IPS DF 6.9 (cell line): ENCODE results near the gene LEMD2.

Experiments
- DNase-seq: peaks from one replicate; pipeline ENCODE4 v3.0.0-alpha.2; 2013; ENCODE audit warnings: low read depth, low spot score
- H3K27ac ChIP-seq: one replicate; pipeline ENCODE4 v1.5.1; 2013; ENCODE audit warnings: low read length, control low read depth
- H3K27me3 ChIP-seq: 2 replicates; pipeline ENCODE4 v1.6.1; 2013; ENCODE audit warnings: mild to moderate bottlenecking, low read length; ENCODE audit not compliant: control insufficient read depth, insufficient read depth
- H3K36me3 ChIP-seq: 2 replicates; pipeline ENCODE4 v1.6.1; 2013; ENCODE audit warnings: low read length; ENCODE audit not compliant: control insufficient read depth, insufficient read depth
- H3K4me1 ChIP-seq: 2 replicates; pipeline ENCODE4 v1.6.1; 2013; ENCODE audit warnings: low read length; ENCODE audit not compliant: control insufficient read depth, insufficient read depth
- H3K4me3 ChIP-seq: 2 replicates; pipeline ENCODE4 v1.5.1; 2013; ENCODE audit warnings: mild to moderate bottlenecking, low read length
- H3K9me3 ChIP-seq: 2 replicates; pipeline ENCODE4 v1.6.1; 2013; ENCODE audit warnings: low read length, inconsistent platforms; ENCODE audit not compliant: control insufficient read depth, insufficient read depth
- WGBS: extraction: QIAGEN DNeasy Blood & Tissue Kit; methylation state at CpG from one replicate; pipeline ENCODE4 v1.1.7; 2013; ENCODE audit warnings: mixed read lengths, missing lambda C conversion rate; ENCODE audit not compliant: insufficient read length, insufficient coverage; 5-methylcytosine and 5-hydroxymethylcytosine counted together

Gene LEMD2

GRCh38 chr6:33766921-33767907, 21.7 kb downstream of the LEMD2 start:
- no peaks in the 10 kb centered on the region for H3K9me3 ChIP-seq
- no peak overlapping the region for H3K27ac ChIP-seq
- no peak overlapping the region for H3K4me3 ChIP-seq
- peaks cover 13% of the 10 kb centered on the region for H3K4me1 ChIP-seq
- H3K27me3 ChIP-seq, result no peaks in the 10 kb centered on the region
- no peak for DNase-seq
- WGBS, result no CpG with 5 or more reads among the region's 11 CpGs
- H3K36me3 ChIP-seq, result peaks cover 2% of the 10 kb centered on the region; the same call in 1 of the 2 replicates

GRCh38 chr6:33765368-33765767, 23.6 kb downstream of the LEMD2 start:
- Histone ChIP-seq H3K9me3 (no peaks in the 10 kb centered on the region), H3K27ac (no peak overlapping the region), H3K4me1 (peaks cover 5% of the 10 kb centered on the region), H3K36me3 (no peaks in the 10 kb centered on the region), H3K4me3 (no peak overlapping the region), H3K27me3 (no peaks in the 10 kb centered on the region)
- whole genome bisulfite sequencing, result no CpG with 5 or more reads among the region's 9 CpGs
- DNase-seq, result no peak

- no peaks in the 10 kb centered on the region for H3K9me3 ChIP-seq
- no CpG with 5 or more reads among the region's 2 CpGs for WGBS
- H3K4me1 ChIP-seq, result no peaks in the 10 kb centered on the region; the same call in 1 of the 2 replicates
- no peaks in the 10 kb centered on the region for H3K27me3 ChIP-seq
- H3K27ac ChIP-seq, result no peak overlapping the region
- no peak for DNase-seq
- H3K36me3 ChIP-seq, result no peaks in the 10 kb centered on the region
- H3K4me3 ChIP-seq, result no peak overlapping the region
Measured at GRCh38 chr6:33764036-33764435, 24.9 kb downstream of the LEMD2 start.

- H3K4me1 ChIP-seq, result no peaks in the 10 kb centered on the region; the same call in 1 of the 2 replicates
- no peak overlapping the region for H3K4me3 ChIP-seq
- no peak for DNase-seq
- H3K27ac ChIP-seq, result no peak overlapping the region
- H3K36me3 ChIP-seq, result no peaks in the 10 kb centered on the region
- H3K27me3 ChIP-seq, result no peaks in the 10 kb centered on the region
- WGBS, result no CpG with 5 or more reads among the region's 6 CpGs
- H3K9me3 ChIP-seq, result no peaks in the 10 kb centered on the region
Measured at GRCh38 chr6:33763483-33763882, 25.4 kb downstream of the LEMD2 start.

GRCh38 chr6:33762713-33763112, 26.2 kb downstream of the LEMD2 start:
- WGBS, result no CpG with 5 or more reads among the region's 4 CpGs
- no peak for DNase-seq
- Histone ChIP-seq H3K4me1 (no peaks in the 10 kb centered on the region; the same call in 1 of the 2 replicates), H3K36me3 (no peaks in the 10 kb centered on the region), H3K27me3 (no peaks in the 10 kb centered on the region), H3K9me3 (no peaks in the 10 kb centered on the region), H3K4me3 (no peak overlapping the region), H3K27ac (no peak overlapping the region)

GRCh38 chr6:33761922-33762629, 26.9 kb downstream of the LEMD2 start:
- H3K9me3 ChIP-seq, result no peaks in the 10 kb centered on the region
- H3K36me3 ChIP-seq, result no peaks in the 10 kb centered on the region
- WGBS, result no CpG with 5 or more reads among the region's 7 CpGs
- H3K4me3 ChIP-seq, result no peak overlapping the region
- DNase-seq, result no peak
- H3K27me3 ChIP-seq, result no peaks in the 10 kb centered on the region
- H3K4me1 ChIP-seq, result no peaks in the 10 kb centered on the region; the same call in 1 of the 2 replicates
- H3K27ac ChIP-seq, result no peak overlapping the region

- no peak for DNase-seq
- Histone ChIP-seq H3K36me3 (no peaks in the 10 kb centered on the region), H3K4me1 (no peaks in the 10 kb centered on the region; the same call in 1 of the 2 replicates), H3K9me3 (no peaks in the 10 kb centered on the region), H3K27ac (no peak overlapping the region), H3K27me3 (no peaks in the 10 kb centered on the region), H3K4me3 (no peak overlapping the region)
- no CpG with 5 or more reads among the region's 2 CpGs for WGBS
Measured at GRCh38 chr6:33761581-33761921, 27.4 kb downstream of the LEMD2 start.

- Histone ChIP-seq H3K4me3 (no peak overlapping the region), H3K27me3 (no peaks in the 10 kb centered on the region), H3K36me3 (no peaks in the 10 kb centered on the region), H3K27ac (no peak overlapping the region), H3K4me1 (no peaks in the 10 kb centered on the region), H3K9me3 (no peaks in the 10 kb centered on the region)
- DNase-seq, result no peak
- WGBS, result no CpG with 5 or more reads among the region's 9 CpGs
Measured at GRCh38 chr6:33759887-33760629, 28.9 kb downstream of the LEMD2 start.

- DNase-seq, result no peak
- Histone ChIP-seq H3K36me3 (no peaks in the 10 kb centered on the region), H3K27me3 (no peaks in the 10 kb centered on the region), H3K9me3 (no peaks in the 10 kb centered on the region), H3K27ac (no peak overlapping the region), H3K4me1 (no peaks in the 10 kb centered on the region), H3K4me3 (no peak overlapping the region)
- WGBS, result no CpG with 5 or more reads among the region's 7 CpGs
Measured at GRCh38 chr6:33758815-33759216, 30.1 kb downstream of the LEMD2 start.

GRCh38 chr6:33757906-33758305, 31.0 kb downstream of the LEMD2 start:
- DNase-seq, result no peak
- Histone ChIP-seq H3K4me1 (no peaks in the 10 kb centered on the region), H3K27me3 (no peaks in the 10 kb centered on the region), H3K4me3 (no peak overlapping the region), H3K36me3 (no peaks in the 10 kb centered on the region), H3K27ac (no peak overlapping the region), H3K9me3 (no peaks in the 10 kb centered on the region)
- WGBS, result no CpG with 5 or more reads among the region's 10 CpGs
